HEK293T (cell line): ENCODE data around the gene SCAF1.

Experiments used
- ARNT ChIP-seq: fragments of 450-650 bp; IDR thresholded peaks from 2 replicates; pipeline ENCODE4 v1.6.1; 2017; ENCODE audit warnings: mild to moderate bottlenecking
- LEF1 ChIP-seq: fragments of 450-650 bp; IDR thresholded peaks from 2 replicates; pipeline ENCODE4 v1.6.1; 2017; ENCODE audit warnings: mild to moderate bottlenecking, borderline replicate concordance
- NFRKB ChIP-seq: fragments of 450-650 bp; IDR thresholded peaks from 2 replicates; pipeline ENCODE4 v1.6.1; 2016; ENCODE audit warnings: mild to moderate bottlenecking, moderate library complexity
- SP1 ChIP-seq: fragments of 450-650 bp; IDR thresholded peaks from 2 replicates; pipeline ENCODE4 v1.6.1; 2017
- SUZ12 ChIP-seq: fragments of 450-650 bp; IDR thresholded peaks from 2 replicates; pipeline ENCODE4 v1.6.1; 2016; ENCODE audit warnings: mild to moderate bottlenecking

DNA sequence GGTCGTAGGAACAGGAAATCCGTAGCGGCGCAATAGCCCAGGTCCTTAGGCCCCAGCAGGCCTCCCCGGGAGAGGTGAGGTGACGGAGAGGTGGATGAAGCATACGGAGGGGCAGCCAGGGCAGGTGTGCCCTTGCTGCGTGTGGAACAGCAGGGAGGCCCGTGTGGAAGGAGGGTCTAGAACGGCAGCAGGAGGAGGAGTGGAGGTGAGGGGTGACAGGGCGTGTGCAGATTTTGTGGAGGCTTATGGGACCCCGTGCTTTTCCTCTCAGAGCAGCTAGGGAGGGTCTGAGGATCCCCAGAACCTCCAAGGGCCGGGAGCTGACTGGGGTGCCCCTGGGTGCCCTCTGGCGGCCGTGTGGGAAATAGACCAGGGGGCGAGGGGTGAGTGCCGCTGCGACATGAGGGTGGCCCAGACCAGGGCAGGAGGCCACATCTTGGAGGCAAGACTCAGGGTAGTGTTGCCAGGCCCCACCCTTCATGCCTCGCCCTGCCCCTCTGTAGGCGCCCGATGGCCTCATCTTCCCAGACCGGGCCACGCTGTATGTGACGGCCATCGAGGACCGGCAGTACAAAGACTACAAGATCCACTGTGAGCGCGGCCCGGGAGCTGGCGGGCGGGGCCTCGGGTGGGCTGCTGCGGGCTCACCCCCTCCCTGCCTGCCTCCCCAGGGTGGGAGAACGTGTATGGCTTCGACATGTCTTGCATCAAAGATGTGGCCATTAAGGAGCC is 42.4 kb downstream of the SCAF1 start:
- TF ChIP-seq SP1, result no peak
- no peak for TF ChIP-seq SUZ12
- TF ChIP-seq LEF1, result no peak
- TF ChIP-seq ARNT, result no peak
- no peak for TF ChIP-seq NFRKB
